K562 (cell line): ENCODE measurements around the gene NCF2. TPM values are rescaled to one million over a fixed set of nuclear protein-coding genes. Genes with fewer than 3 reads are reported as not detected.

Experiments
- ATAC-seq: fragments of 200-7000 bp; cut with Tn5 transposase; 3 replicates; pipeline ENCODE4 v1.9.1; 2020; ENCODE audit warnings: moderate library complexity
- BruUV-seq: library from RNA; stranded (reverse); fragments of 400-500 nt; replicated peaks from 2 replicates; lab custom pipeline; 2021; lab: Mats Ljungman, UMichigan
- CTCF ChIA-PET: fragments of 300-600 bp; formaldehyde crosslinking; extraction: SDS; loops from one replicate; lab custom pipeline; 2021; ENCODE audit warnings: low intra/inter-chr PET ratio; lab: Yijun Ruan, JAX
- POLR2A ChIA-PET: fragments of 300-600, 350-650 bp; sonication (Branson Sonifier 250); formaldehyde crosslinking; extraction: SDS; loops from one replicate; lab custom pipeline; 2021; ENCODE audit warnings: antibody characterized with exemption, inconsistent platforms; lab: Yijun Ruan, JAX
- DNase-seq, 4 experiments: peaks; one replicate each; pipeline versions ENCODE4 v3.0.0 to v3.0.0-alpha.2; 2011 to 2018; ENCODE audit warnings: low spot score in 3 of 4, mixed read lengths in 3 of 4; ENCODE audit errors: extremely low read depth in 1 of 4
- FAIRE-seq: peaks from 2 replicates; lab custom pipeline; 2011; peaks lifted over from hg19 to GRCh38; lab: Jason Lieb, UNC
- H2AFZ ChIP-seq: 2 replicates; pipeline ENCODE4 v1.6.0; 2011; ENCODE audit warnings: low read depth, low read length, control low read depth, inconsistent platforms
- H3K27ac ChIP-seq: fragments of 200-600 bp; 3 replicates; pipeline ENCODE4 v1.8.0; 2011; ENCODE audit warnings: low read depth, mild to moderate bottlenecking, control low read depth, inconsistent platforms, low read length, moderate library complexity, mixed read lengths; ENCODE audit errors: extremely low read depth
- H3K27me3 ChIP-seq, 2 experiments: fragments of 300-600 bp in 1 of 2; 2 replicates in 1 of 2; 3 replicates in 1 of 2; pipeline versions ENCODE4 v1.6.0 to v1.8.0; 2011; ENCODE audit warnings: inconsistent platforms in 2 of 2, low read length in 2 of 2, mild to moderate bottlenecking in 1 of 2, mixed read lengths in 1 of 2, moderate library complexity in 1 of 2; ENCODE audit not compliant: control insufficient read depth in 2 of 2, insufficient read depth in 2 of 2
- H3K36me3 ChIP-seq: fragments of 300-600 bp; 3 replicates; pipeline ENCODE4 v1.8.0; 2011; ENCODE audit warnings: mild to moderate bottlenecking, low read length, inconsistent platforms; ENCODE audit not compliant: control insufficient read depth, insufficient read depth
- H3K4me1 ChIP-seq, 2 experiments: fragments of 200-600 bp in 1 of 2; replicated peaks in 1 of 2; 2 replicates in 1 of 2; 3 replicates in 1 of 2; pipeline versions ENCODE4 v1.5.1 to v1.8.0; 2011; ENCODE audit warnings: inconsistent platforms in 2 of 2, low read length in 2 of 2, mild to moderate bottlenecking in 1 of 2, mixed read lengths in 1 of 2, moderate library complexity in 1 of 2; ENCODE audit not compliant: control insufficient read depth in 2 of 2, insufficient read depth in 2 of 2
- H3K4me2 ChIP-seq: 2 replicates; pipeline ENCODE4 v1.6.1; 2011; ENCODE audit warnings: low read length, control low read depth, inconsistent platforms, mixed read lengths; ENCODE audit not compliant: insufficient read depth
- H3K4me3 ChIP-seq: fragments of 200-600 bp; sonication (generic), shearing (Covaris generic); 2 replicates; pipeline ENCODE4 v1.5.1; 2016; ENCODE audit warnings: control low read depth, inconsistent platforms
- H3K79me2 ChIP-seq: fragments of 200-600 bp; 3 replicates; pipeline ENCODE4 v1.8.0; 2011; ENCODE audit warnings: low read length, inconsistent platforms; ENCODE audit not compliant: control insufficient read depth, insufficient read depth
- H3K9ac ChIP-seq, 2 experiments: 2 replicates each; pipeline versions ENCODE4 v1.6.0 to v1.6.1; 2011; ENCODE audit warnings: low read depth in 2 of 2, low read length in 2 of 2, control low read depth in 1 of 2, inconsistent platforms in 1 of 2, mild to moderate bottlenecking in 1 of 2, mixed read lengths in 1 of 2; ENCODE audit not compliant: insufficient read depth in 1 of 2
- H3K9me1 ChIP-seq: one replicate; pipeline ENCODE4 v1.6.0; 2011; ENCODE audit warnings: inconsistent platforms, mild to moderate bottlenecking, low read length, moderate library complexity; ENCODE audit not compliant: control insufficient read depth, insufficient read depth
- H3K9me3 ChIP-seq: replicated peaks from 2 replicates; pipeline ENCODE4 v1.5.1; 2011; ENCODE audit warnings: low read depth, low read length, inconsistent platforms; ENCODE audit not compliant: control insufficient read depth, insufficient read depth
- H4K20me1 ChIP-seq: replicated peaks from 2 replicates; pipeline ENCODE4 v1.6.1; 2011; ENCODE audit warnings: low read length, inconsistent platforms, mixed read lengths; ENCODE audit not compliant: control insufficient read depth, insufficient read depth
- CEBPG ChIP-seq, 3 experiments: fragments of 200-800 bp in 1 of 3; sonication (Bioruptor generic) in 1 of 3; sonication (generic) in 1 of 3; formaldehyde crosslinking in 1 of 3; IDR thresholded peaks in 2 of 3; conservative IDR thresholded peaks in 1 of 3; 2 replicates each; pipeline versions ENCODE4 v1.6.1 to v1.8.0; 2016 to 2022; ENCODE audit warnings: missing compliant biosample characterization in 2 of 3, missing genetic modification characterization in 2 of 3, mild to moderate bottlenecking in 1 of 3, missing genetic modification reagents in 1 of 3
- CTCFL ChIP-seq: IDR thresholded peaks from 2 replicates; pipeline ENCODE4 v1.6.1; 2011; ENCODE audit warnings: borderline replicate concordance, low read depth, mild to moderate bottlenecking, moderate library complexity, low read length; ENCODE audit not compliant: insufficient read depth, poor library complexity, severe bottlenecking
- EHMT2 ChIP-seq: fragments of 450-650 bp; IDR thresholded peaks from 2 replicates; pipeline ENCODE4 v1.6.1; 2018; ENCODE audit warnings: antibody characterized with exemption
- RBM25 ChIP-seq: fragments of 200-400 bp; formaldehyde crosslinking; IDR thresholded peaks from 2 replicates; pipeline ENCODE4 v1.6.1; 2018; ENCODE audit warnings: low read length, low read depth, moderate library complexity; ENCODE audit not compliant: severe bottlenecking
- RNF219 ChIP-seq: fragments of 250-450 bp; sonication (Bioruptor Pico); IDR thresholded peaks from 2 replicates; pipeline ENCODE4 v1.5.0; 2022; ENCODE audit warnings: mild to moderate bottlenecking
- WHSC1 ChIP-seq: IDR thresholded peaks from one replicate; pipeline ENCODE4 v1.6.1; 2012; ENCODE audit warnings: low read length, control low read depth, inconsistent platforms
- ZNF134 ChIP-seq: fragments of 250-450 bp; sonication (Bioruptor Pico); conservative IDR thresholded peaks from 2 replicates; pipeline ENCODE4 v1.4.0; 2020
- ZNF561 ChIP-seq: fragments of 450-650 bp; formaldehyde crosslinking; conservative IDR thresholded peaks from 2 replicates; pipeline ENCODE4 v1.4.0; 2020; ENCODE audit warnings: mild to moderate bottlenecking, moderate library complexity
- WGBS: fragments of 100-300 bp; shearing (Covaris generic); methylation state at CpG from one replicate; pipeline ENCODE4 v1.1.6; 2016; ENCODE audit warnings: low coverage, mixed read lengths; ENCODE audit not compliant: insufficient coverage; ENCODE audit errors: missing lambda C conversion rate; 5-methylcytosine and 5-hydroxymethylcytosine counted together
- in situ Hi-C: fragments of 300-500 bp; cut with MboI; formaldehyde crosslinking; loops from 4 replicates; pipeline ENCODE4 v1.15.0; 2018; ENCODE audit warnings: inconsistent platforms, mixed read lengths
- intact Hi-C: fragments of 100-400 bp; cut with micrococcal nuclease; formaldehyde crosslinking; loops from 2 replicates; pipeline ENCODE4 v1.14.2; 2022
- polyA plus RNA-seq, 8 experiments: library from polyadenylated mRNA; depleted of rRNA in 4 of 8; stranded (reverse) in 5 of 8; unstranded in 3 of 8; fragments of >200 nt; fragmentation: Nextera tagmentation in 2 of 8; fragmentation: Illumina TruSeq in 1 of 8; extraction: Ambion mirVana in 2 of 8; extraction: Trizol in 1 of 8; gene quantifications; 2 replicates each; pipeline versions ENCODE4 v1.2.1 to v1.2.3, GENCODE V29; 2011 to 2014; ENCODE audit warnings: inconsistent platforms in 1 of 8, missing spikeins in 1 of 8
- total RNA-seq, 7 experiments: library from RNA; depleted of rRNA in 6 of 7; stranded (reverse); fragments of >200 nt in 6 of 7; fragmentation: Illumina TruSeq in 2 of 7; extraction: Trizol in 2 of 7; gene quantifications; 2 replicates each; pipeline versions ENCODE4 v1.2.1 to v1.2.3, GENCODE V29; 2011 to 2021; ENCODE audit warnings: low replicate concordance in 1 of 7

Gene NCF2
- total and polyA plus RNA-seq, 9 of the 15 experiments (the other 6 are each of a cell fraction or from before 2014, with no cell fraction given), result 0.07 to 0.54 (median 0.16) TPM; not detected in 3

- TF ChIP-seq CEBPG (CRISPR knock-in tag; IDR thresholded peaks at IDR 0.05) (no peak), CEBPG (tag; conservative IDR thresholded peaks at IDR 0.05 in 1 of 2, IDR thresholded peaks at IDR 0.05 in 1 of 2) (peak; percentile 59 to 66), RNF219 (CRISPR knock-in tag) (no peak)
Measured at GRCh38 chr1:183596500-183596899, 6.2 kb upstream of the NCF2 start (continued).

- no TSS peak for BruUV-seq
- WGBS, result 16% methylated on average over 2 of the region's 2 CpGs
- in situ Hi-C loops, result no loop called here
- ATAC-seq, result no peak
- TF ChIP-seq ZNF561 (CRISPR knock-in tag) (no peak), CTCFL (no peak), ZNF134 (CRISPR knock-in tag) (peak; percentile 99), WHSC1 (no peak), RBM25 (peak; percentile 52), EHMT2 (no peak)
- H3K9me1 ChIP-seq, result no peaks in the 10 kb centered on the region
- no peaks in the 10 kb centered on the region for H3K36me3 ChIP-seq
- ChIA-PET POLR2A (no interaction called here), CTCF (no interaction called here)
- peaks cover 31 to 46% of the 10 kb centered on the region in 2 experiments for H3K27me3 ChIP-seq
- no peaks in the 10 kb centered on the region for H3K79me2 ChIP-seq
- H3K4me2 ChIP-seq, result no peak overlapping the region
- no peaks in the 10 kb centered on the region; a peak in 1 of 5 replicates for H3K4me1 ChIP-seq
- FAIRE-seq, result no peak
- H3K9ac ChIP-seq, result no peak overlapping the region
- no peaks in the 10 kb centered on the region for H3K9me3 ChIP-seq
- H3K4me3 ChIP-seq, result no peak overlapping the region
- DNase-seq, result no peak
- H2AFZ ChIP-seq, result no peak overlapping the region
- no peak overlapping the region for H3K27ac ChIP-seq
- no peaks in the 10 kb centered on the region for H4K20me1 ChIP-seq
- intact Hi-C loops, result no loop called here
Measured at GRCh38 chr1:183595537-183595936, 5.3 kb upstream of the NCF2 start.
